GM03348 (cell line): ENCODE results near the gene PCBD1.
A peak's percentile ranks its signal among the peaks of the same experiment; 100 is the strongest.

Source experiments
- DNase-seq: peaks from one replicate; pipeline ENCODE4 v3.0.0; 2012; ENCODE audit warnings: low spot score

PCBD1 gene

GRCh38 chr10:70917226-70917625 is 28.9 kb upstream of the PCBD1 start:
- DNase-seq, result no peak

GRCh38 chr10:70916241-70916640 is 27.9 kb upstream of the PCBD1 start:
- no peak for DNase-seq

- no peak for DNase-seq
These were observed 27.4 kb upstream of the PCBD1 start for GRCh38 chr10:70915806-70916205.

GRCh38 chr10:70915206-70915605 is 26.8 kb upstream of the PCBD1 start:
- no peak for DNase-seq

- DNase-seq, result no peak
These were observed 26.0 kb upstream of the PCBD1 start for GRCh38 chr10:70914316-70914864.

- no peak for DNase-seq
These were observed 25.5 kb upstream of the PCBD1 start for GRCh38 chr10:70913893-70914240.

GRCh38 chr10:70913191-70913892 is 25.0 kb upstream of the PCBD1 start:
- no peak for DNase-seq

- DNase-seq, result no peak
These were observed 24.2 kb upstream of the PCBD1 start for GRCh38 chr10:70912556-70912955.

- DNase-seq, result no peak
These were observed 23.0 kb upstream of the PCBD1 start for GRCh38 chr10:70911386-70911785.

GRCh38 chr10:70910486-70911341 is 22.3 kb upstream of the PCBD1 start:
- no peak for DNase-seq

GRCh38 chr10:70909326-70909935 is 21.1 kb upstream of the PCBD1 start:
- DNase-seq, result no peak

- DNase-seq, result no peak
These were observed 20.3 kb upstream of the PCBD1 start for GRCh38 chr10:70908406-70909296.

GRCh38 chr10:70907637-70908405 is 19.5 kb upstream of the PCBD1 start:
- DNase-seq, result no peak

- DNase-seq, result no peak
These were observed 18.7 kb upstream of the PCBD1 start for GRCh38 chr10:70906953-70907636.

- no peak for DNase-seq
These were observed 17.8 kb upstream of the PCBD1 start for GRCh38 chr10:70906031-70906783.

GRCh38 chr10:70905071-70906021 is 17.0 kb upstream of the PCBD1 start:
- DNase-seq, result no peak

- peak; percentile 88 for DNase-seq
These were observed 15.0 kb upstream of the PCBD1 start for GRCh38 chr10:70903262-70903921.
